NCI-H146 treated with DMSO at 0.1 percent for 48 hours (cell line): ENCODE measurements around the gene CCDC188.

Experiments used
- DNase-seq: peaks from one replicate; lab custom pipeline; 2025; ENCODE audit not compliant: unreplicated experiment; lab: John Stamatoyannopoulos, UW

Gene CCDC188

GRCh38 chr22:20108757-20109230 is 42.1 kb downstream of the CCDC188 start:
- DNase-seq = no peak

- no peak for DNase-seq
Measured at GRCh38 chr22:20107951-20108756, 42.7 kb downstream of the CCDC188 start.

- no peak for DNase-seq
Measured at GRCh38 chr22:20107471-20107901, 43.4 kb downstream of the CCDC188 start.

GRCh38 chr22:20106849-20107237 is 44.0 kb downstream of the CCDC188 start:
- no peak for DNase-seq

- no peak for DNase-seq
Measured at GRCh38 chr22:20106205-20106848, 44.5 kb downstream of the CCDC188 start.

- no peak for DNase-seq
Measured at GRCh38 chr22:20105456-20106204, 45.2 kb downstream of the CCDC188 start.

GRCh38 chr22:20102203-20102780 is 48.6 kb downstream of the CCDC188 start:
- DNase-seq = no peak

GRCh38 chr22:20101638-20102037 is 49.2 kb downstream of the CCDC188 start:
- DNase-seq = no peak

GRCh38 chr22:20099099-20099711 is 51.6 kb downstream of the CCDC188 start:
- DNase-seq = no peak
